MM.1S (cell line): Measurements from ENCODE around the gene SLC38A11.

ENCODE experiments used
- CTCF ChIP-seq: fragments of 300-600 bp; sonication (generic); IDR thresholded peaks from 2 replicates; pipeline ENCODE4 v1.5.1; 2016; ENCODE audit warnings: antibody characterized with exemption, low read length, mixed read lengths
- EZH2phosphoT487 ChIP-seq: fragments of 300-600 bp; sonication (generic); IDR thresholded peaks from 2 replicates; pipeline ENCODE4 v1.6.1; 2018; ENCODE audit warnings: antibody characterized with exemption, low read length

- TF ChIP-seq CTCF = no peak
- TF ChIP-seq EZH2phosphoT487 = no peak
Observed at GRCh38 chr2:164935118-164936101, 19.9 kb downstream of the SLC38A11 start.
